IMR-90 (cell line): ENCODE data around the gene COL5A3. TPM values are rescaled to one million over a fixed set of nuclear protein-coding genes. Genes with fewer than 3 reads are reported as not detected.

ENCODE experiments used
- ATAC-seq: fragments of 200-7000 bp; cut with Tn5 transposase; 2 replicates; pipeline ENCODE4 v1.9.1; 2020; ENCODE audit warnings: low read depth, mild to moderate bottlenecking, moderate library complexity
- BruUV-seq: library from RNA; stranded (reverse); fragments of 400-500 nt; replicated peaks from 2 replicates; lab custom pipeline; 2021; lab: Mats Ljungman, UMichigan
- CTCF ChIA-PET: fragments of 300-600 bp; formaldehyde crosslinking; extraction: SDS; loops from one replicate; lab custom pipeline; 2021; ENCODE audit warnings: antibody characterized with exemption; lab: Yijun Ruan, JAX
- POLR2A ChIA-PET: fragments of 300-600 bp; sonication (Branson Sonifier 250); formaldehyde crosslinking; loops from one replicate; lab custom pipeline; 2022; ENCODE audit warnings: antibody characterized with exemption; ENCODE audit not compliant: unreplicated experiment; lab: Charles Lee
- DNase-seq: peaks from one replicate; pipeline ENCODE4 v3.0.0; 2013
- H2AFZ ChIP-seq: replicated peaks from 2 replicates; pipeline ENCODE3; 2013; ENCODE audit warnings: low read length, mild to moderate bottlenecking; ENCODE audit not compliant: poor library complexity
- H2AK5ac ChIP-seq: 2 replicates; pipeline ENCODE4 v1.6.1; 2013; ENCODE audit warnings: low read depth, low read length, inconsistent platforms
- H2AK9ac ChIP-seq: replicated peaks from 2 replicates; pipeline ENCODE3; 2013; ENCODE audit warnings: mild to moderate bottlenecking, low read depth, low read length, moderate library complexity; ENCODE audit not compliant: poor library complexity
- H2BK120ac ChIP-seq: 2 replicates; pipeline ENCODE4 v1.6.1; 2013; ENCODE audit warnings: low read depth, low read length, inconsistent platforms
- H2BK15ac ChIP-seq: 3 replicates; pipeline ENCODE4 v1.6.1; 2013; ENCODE audit warnings: low read depth, low read length, inconsistent platforms
- H2BK20ac ChIP-seq: 2 replicates; pipeline ENCODE4 v1.6.1; 2013; ENCODE audit warnings: low read depth, mild to moderate bottlenecking, inconsistent platforms, low read length, moderate library complexity
- H2BK5ac ChIP-seq: 2 replicates; pipeline ENCODE4 v1.6.1; 2013; ENCODE audit warnings: mild to moderate bottlenecking, low read depth, low read length, inconsistent platforms; ENCODE audit not compliant: poor library complexity, severe bottlenecking
- H3K14ac ChIP-seq: replicated peaks from 2 replicates; pipeline ENCODE4 v1.6.1; 2013; ENCODE audit warnings: low read depth, low read length, inconsistent platforms
- H3K18ac ChIP-seq: 2 replicates; pipeline ENCODE4 v1.6.1; 2013; ENCODE audit warnings: low read depth, low read length, control low read depth
- H3K23ac ChIP-seq: 2 replicates; pipeline ENCODE4 v1.6.1; 2013; ENCODE audit warnings: low read depth, low read length, inconsistent platforms
- H3K27ac ChIP-seq: 2 replicates; pipeline ENCODE4 v1.5.1; 2013; ENCODE audit warnings: mild to moderate bottlenecking, control low read depth, low read length; ENCODE audit not compliant: insufficient read depth
- H3K27me3 ChIP-seq: 2 replicates; pipeline ENCODE4 v1.6.1; 2013; ENCODE audit warnings: low read length; ENCODE audit not compliant: control insufficient read depth, insufficient read depth
- H3K36me3 ChIP-seq: 2 replicates; pipeline ENCODE4 v1.6.1; 2013; ENCODE audit warnings: low read length, mixed read lengths; ENCODE audit not compliant: control insufficient read depth, insufficient read depth
- H3K4ac ChIP-seq: 2 replicates; pipeline ENCODE4 v1.6.1; 2013; ENCODE audit warnings: low read depth, low read length, inconsistent platforms
- H3K4me1 ChIP-seq: 2 replicates; pipeline ENCODE4 v1.6.1; 2013; ENCODE audit warnings: low read length, mixed read lengths; ENCODE audit not compliant: control insufficient read depth, insufficient read depth
- H3K4me2 ChIP-seq: 2 replicates; pipeline ENCODE4 v1.6.1; 2013; ENCODE audit warnings: low read depth, mild to moderate bottlenecking, control low read depth, low read length, moderate library complexity
- H3K4me3 ChIP-seq: 2 replicates; pipeline ENCODE4 v1.5.1; 2013; ENCODE audit warnings: low read depth, mild to moderate bottlenecking, control low read depth, low read length, moderate library complexity; ENCODE audit not compliant: insufficient read depth
- H3K56ac ChIP-seq: 2 replicates; pipeline ENCODE4 v1.6.1; 2013; ENCODE audit warnings: low read length, inconsistent platforms; ENCODE audit not compliant: insufficient read depth; ENCODE audit errors: extremely low read depth
- H3K79me1 ChIP-seq, 2 experiments: 2 replicates each; pipeline ENCODE4 v1.6.1; 2013; ENCODE audit warnings: low read length in 2 of 2, inconsistent platforms in 1 of 2, low read depth in 1 of 2
- H3K9ac ChIP-seq: 2 replicates; pipeline ENCODE4 v1.6.1; 2013; ENCODE audit warnings: low read depth, low read length, control low read depth
- H3K9me1 ChIP-seq: 2 replicates; pipeline ENCODE4 v1.6.1; 2013; ENCODE audit warnings: low read length, inconsistent platforms; ENCODE audit not compliant: insufficient read depth
- H3K9me3 ChIP-seq: 2 replicates; pipeline ENCODE4 v1.6.1; 2013; ENCODE audit warnings: low read length; ENCODE audit not compliant: control insufficient read depth, insufficient read depth
- H4K20me1 ChIP-seq: 2 replicates; pipeline ENCODE4 v1.6.1; 2013; ENCODE audit warnings: low read length, inconsistent platforms; ENCODE audit not compliant: insufficient read depth
- H4K5ac ChIP-seq: 2 replicates; pipeline ENCODE4 v1.6.1; 2013; ENCODE audit warnings: mild to moderate bottlenecking, low read depth, low read length, control low read depth
- H4K8ac ChIP-seq, 2 experiments: 2 replicates each; pipeline ENCODE4 v1.6.1; 2013; ENCODE audit warnings: low read depth in 2 of 2, low read length in 2 of 2, control low read depth in 1 of 2, inconsistent platforms in 1 of 2
- H4K91ac ChIP-seq: 2 replicates; pipeline ENCODE4 v1.6.1; 2013; ENCODE audit warnings: low read depth, low read length, inconsistent platforms; ENCODE audit not compliant: insufficient read depth
- BHLHE40 ChIP-seq: fragments of 150-350 bp; IDR thresholded peaks from 2 replicates; pipeline ENCODE4 v1.6.1; 2016; ENCODE audit warnings: mild to moderate bottlenecking, low read depth, low read length
- CEBPB ChIP-seq: IDR thresholded peaks from 2 replicates; pipeline ENCODE4 v1.6.1; 2012; ENCODE audit warnings: low read depth, low read length, improper control_type of control experiment
- CTCF ChIP-seq: conservative IDR thresholded peaks from 2 replicates; pipeline ENCODE4 v1.5.1; 2012; ENCODE audit warnings: mild to moderate bottlenecking, low read depth, low read length, improper control_type of control experiment
- ELK1 ChIP-seq: fragments of 150-350 bp; IDR thresholded peaks from 2 replicates; pipeline ENCODE4 v1.6.1; 2016; ENCODE audit warnings: low read depth, mild to moderate bottlenecking, low read length, moderate library complexity, borderline replicate concordance
- FOS ChIP-seq: fragments of 150-350 bp; IDR thresholded peaks from 2 replicates; pipeline ENCODE4 v1.6.1; 2016; ENCODE audit warnings: low read depth, low read length
- MAFK ChIP-seq: IDR thresholded peaks from 2 replicates; pipeline ENCODE4 v1.6.1; 2012; ENCODE audit warnings: low read depth, low read length, improper control_type of control experiment
- MAZ ChIP-seq: IDR thresholded peaks from 2 replicates; pipeline ENCODE4 v1.6.1; 2012; ENCODE audit warnings: low read depth, mild to moderate bottlenecking, low read length, improper control_type of control experiment, moderate library complexity, borderline replicate concordance
- MXI1 ChIP-seq: IDR thresholded peaks from 2 replicates; pipeline ENCODE4 v1.6.1; 2012; ENCODE audit warnings: low read depth, mild to moderate bottlenecking, low read length, moderate library complexity, borderline replicate concordance
- NFE2L2 ChIP-seq: fragments of 150-350 bp; IDR thresholded peaks from 2 replicates; pipeline ENCODE4 v1.6.1; 2016; ENCODE audit warnings: low read depth, mild to moderate bottlenecking, low read length
- POLR2A ChIP-seq: IDR thresholded peaks from 2 replicates; pipeline ENCODE4 v1.6.1; 2012; ENCODE audit warnings: mild to moderate bottlenecking, low read depth, low read length
- RAD21 ChIP-seq: IDR thresholded peaks from 2 replicates; pipeline ENCODE4 v1.6.1; 2012; ENCODE audit warnings: low read length, improper control_type of control experiment
- RFX5 ChIP-seq: IDR thresholded peaks from 2 replicates; pipeline ENCODE4 v1.8.0; 2012; ENCODE audit warnings: low read depth, mild to moderate bottlenecking, low read length, moderate library complexity
- SMC3 ChIP-seq: fragments of 150-350 bp; IDR thresholded peaks from 2 replicates; pipeline ENCODE4 v1.6.1; 2016; ENCODE audit warnings: low read depth, mild to moderate bottlenecking, antibody characterized with exemption, low read length, moderate library complexity
- WGBS, 2 experiments: methylation state at CpG; one replicate each; pipeline versions ENCODE4 v1.1.5 to v1.1.7; 2013; ENCODE audit warnings: missing lambda C conversion rate in 2 of 2; ENCODE audit not compliant: insufficient read length in 1 of 2; ENCODE audit errors: extremely low coverage in 2 of 2; 5-methylcytosine and 5-hydroxymethylcytosine counted together
- dilution Hi-C: fragments of 300-500 bp; cut with HindIII; formaldehyde crosslinking; loops from one replicate; pipeline ENCODE4 v1.14.3; 2018; ENCODE audit warnings: low sequenced_read_pairs; ENCODE audit not compliant: unreplicated experiment
- in situ Hi-C: fragments of 300-500 bp; cut with MboI; formaldehyde crosslinking; loops from 3 replicates; pipeline ENCODE4 v1.14.3; 2019; ENCODE audit warnings: low sequenced_read_pairs, inconsistent platforms, mixed read lengths
- intact Hi-C: fragments of 100-400 bp; cut with micrococcal nuclease; formaldehyde crosslinking; loops from 2 replicates; pipeline ENCODE4 v1.10.0; 2022
- polyA plus RNA-seq, 3 experiments: library from polyadenylated mRNA; depleted of rRNA; stranded (reverse); fragments of >200 nt; gene quantifications; 2 replicates each; pipeline ENCODE4 v1.2.3, GENCODE V29; 2012; ENCODE audit warnings: low replicate concordance in 1 of 3
- total RNA-seq: library from RNA; depleted of rRNA; stranded (reverse); fragments of >200 nt; gene quantifications from 2 replicates; pipeline ENCODE4 v1.2.3, GENCODE V29; 2012

Gene COL5A3
- total and polyA plus RNA-seq, 2 of the 4 experiments (the other 2 are of a cell fraction) = 0.54 to 1.5 TPM

DNA sequence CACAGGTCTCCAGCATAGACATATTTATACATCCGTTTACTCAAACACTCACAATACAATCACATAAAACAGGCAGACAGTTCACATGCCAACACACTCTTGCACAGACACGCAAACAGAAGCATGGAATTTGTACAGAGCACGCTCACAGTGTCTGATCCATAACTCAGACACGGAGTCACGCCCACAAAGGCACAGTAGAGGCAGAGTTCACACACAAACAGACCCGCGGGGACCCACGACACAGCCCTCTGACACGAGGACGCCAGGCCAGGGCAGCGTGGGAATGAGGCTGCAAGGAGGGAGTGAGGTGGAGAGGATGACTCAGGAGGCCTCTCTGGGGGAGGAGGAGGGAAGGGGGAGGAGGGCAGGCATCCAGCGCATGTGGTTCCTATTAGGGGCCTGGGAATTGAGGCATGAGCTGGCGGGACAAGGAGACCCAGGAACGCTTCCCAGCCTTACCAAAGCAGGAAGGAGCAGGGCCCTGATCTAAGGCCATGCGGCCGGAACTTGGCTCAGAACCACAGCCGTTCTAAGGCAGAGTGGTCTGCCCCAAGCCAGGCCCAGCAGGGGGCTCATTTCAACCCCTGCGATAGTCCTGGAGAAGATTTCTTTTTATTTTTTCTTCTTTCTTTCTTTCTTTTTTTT lies 64.9 kb downstream of the COL5A3 start:
- no peaks in the 10 kb centered on the region for H3K36me3 ChIP-seq
- no peak overlapping the region for H3K4me3 ChIP-seq
- peak overlapping the region; percentile 74 for H3K4me2 ChIP-seq
- peaks cover 12% of the 10 kb centered on the region for H3K9me1 ChIP-seq
- peak overlapping the region; percentile 58 for H4K91ac ChIP-seq
- in situ Hi-C loops (loop anchor here (10.0 kb wide), 1 partner anchor 299 kb away; no protein-coding TSS in a partner anchor), dilution Hi-C loops (no loop called here), intact Hi-C loops (no loop called here)
- H3K27me3 ChIP-seq = no peaks in the 10 kb centered on the region
- no peaks in the 10 kb centered on the region; a peak in 1 of 4 replicates for H3K79me1 ChIP-seq
- peak overlapping the region; percentile 66 for H3K23ac ChIP-seq
- peak overlapping the region; percentile 67; the same call in 1 of the 3 replicates for H2BK15ac ChIP-seq
- peak overlapping the region; percentile 27 to 60; a peak in 3 of 4 replicates for H4K8ac ChIP-seq
- peak overlapping the region; percentile 84 for H3K4ac ChIP-seq
- peak overlapping the region; percentile 38; the same call in 1 of the 2 replicates for H2AK5ac ChIP-seq
- no peaks in the 10 kb centered on the region; the same call in 1 of the 2 replicates for H4K20me1 ChIP-seq
- ATAC-seq (peak; percentile 95), DNase-seq (peak; percentile 100)
- peak overlapping the region; percentile 45; the same call in 1 of the 2 replicates for H3K56ac ChIP-seq
- H2AK9ac ChIP-seq = peak overlapping the region; percentile 28
- H4K5ac ChIP-seq = 0 out of 2 replicates have a peak overlapping the region, but pooled peaks have one; percentile 11
- H2BK20ac ChIP-seq = peak overlapping the region; percentile 62
- ChIA-PET CTCF (interaction anchor here (0.6 to 2.1 kb wide), 3 partner anchors 13 to 56 kb away, joined by 3 to 9 read pairs (median 3); no protein-coding TSS in a partner anchor), POLR2A (interaction anchor here (0.6 kb wide), 3 partner anchors 10 to 275 kb away, joined by 3 to 9 read pairs (median 3); no protein-coding TSS in a partner anchor)
- no TSS peak for BruUV-seq
- peak overlapping the region; percentile 54 for H3K18ac ChIP-seq
- H2BK120ac ChIP-seq = peak overlapping the region; percentile 88
- WGBS, 2 experiments = 0% methylated on average over 8 of the region's 18 CpGs; no CpG with 5 or more reads in 1 of the 2 experiments
- peaks cover 10% of the 10 kb centered on the region; the same call in 1 of the 2 replicates for H3K4me1 ChIP-seq
- peak overlapping the region; percentile 84 for H3K27ac ChIP-seq
- 0 out of 2 replicates have a peak overlapping the region, but pooled peaks have one; percentile 13 for H3K9ac ChIP-seq
- H3K9me3 ChIP-seq = peaks cover 2% of the 10 kb centered on the region; the same call in 1 of the 2 replicates
- H2BK5ac ChIP-seq = peak overlapping the region; percentile 80
- peak overlapping the region; percentile 87 for H2AFZ ChIP-seq
- peak overlapping the region; percentile 18; the same call in 1 of the 2 replicates for H3K14ac ChIP-seq
- TF ChIP-seq SMC3 (peak; percentile 45), NFE2L2 (peak; percentile 82), MAFK (no peak), ELK1 (no peak), POLR2A (no peak), RFX5 (no peak), FOS (peak; percentile 97), CEBPB (0 out of 2 replicates have a peak, but pooled peaks have one; percentile 39), MAZ (peak; percentile 95; the same call in 1 of the 2 replicates), RAD21 (peak; percentile 35), CTCF (peak; percentile 46), MXI1 (peak; percentile 78), BHLHE40 (peak; percentile 52; the same call in 1 of the 2 replicates)
